ENCODE data around the gene RAPGEF5. TPM values are rescaled to one million over a fixed set of nuclear protein-coding genes. Genes with fewer than 3 reads are reported as not detected.

Gene RAPGEF5
- total RNA-seq, 1 experiment from 2014 or later = 13.3 TPM

DNA sequence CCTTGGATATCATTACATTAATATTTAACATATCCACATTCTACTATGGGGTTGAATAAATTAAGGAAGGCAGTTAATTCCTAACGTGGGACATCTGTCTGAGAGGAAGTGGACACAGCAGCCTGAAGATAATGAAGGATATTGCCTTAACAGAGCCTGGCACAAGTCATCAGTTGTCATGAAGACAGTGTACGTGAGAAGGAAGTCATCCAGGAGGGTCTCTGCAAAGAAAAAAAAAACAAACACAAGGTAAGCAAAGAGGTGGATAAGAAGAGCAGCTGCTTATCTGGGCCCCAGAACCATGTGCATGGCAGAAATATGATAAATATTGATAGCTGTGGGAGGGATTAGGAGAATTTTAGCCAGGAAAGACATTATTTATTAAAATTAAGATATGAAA is 190.0 kb downstream of the RAPGEF5 start:
- Histone ChIP-seq H4K91ac (ENCODE audit: insufficient read length, low read depth, low read length) (no peak overlapping the region), H2AK5ac (ENCODE audit: insufficient read length, low read length) (no peak overlapping the region), H3K4me1 (ENCODE audit: insufficient read depth, low read length) (no peaks in the 10 kb centered on the region), H3K56ac (ENCODE audit: insufficient read length, low read depth, low read length) (no peak overlapping the region), H2BK12ac (ENCODE audit: insufficient read length, low read depth, low read length) (no peak overlapping the region), H3K27ac (ENCODE audit: insufficient read length, low read depth, low read length) (no peak overlapping the region), H4K20me1 (ENCODE audit: control insufficient read depth, insufficient read depth, insufficient read length) (no peaks in the 10 kb centered on the region), H3K4ac (ENCODE audit: low read depth, low read length) (no peak overlapping the region), H3K9ac (ENCODE audit: extremely low read depth, insufficient read length, low read length) (no peak overlapping the region), H2BK5ac (ENCODE audit: insufficient read length, low read length) (no peak overlapping the region), H3K4me2 (ENCODE audit: insufficient read depth, insufficient read length, low read length) (no peak overlapping the region), H3T11ph (ENCODE audit: low read length) (no peak overlapping the region), H2AFZ (ENCODE audit: low read length) (no peak overlapping the region), H2BK120ac (ENCODE audit: low read depth, low read length, poor library complexity, severe bottlenecking) (no peak overlapping the region), H3K23me2 (ENCODE audit: insufficient read length, low read depth, low read length, poor library complexity, severe bottlenecking) (no peaks in the 10 kb centered on the region), H4K8ac (replicated peaks; ENCODE audit: insufficient read length, low read depth, low read length) (no peak overlapping the region), H2BK15ac (ENCODE audit: low read depth, low read length) (no peak overlapping the region), H3K9me3 (ENCODE audit: control insufficient read depth, low read depth, low read length) (no peaks in the 10 kb centered on the region), H3K23ac (ENCODE audit: insufficient read length, low read depth, low read length) (no peak overlapping the region), H3K79me1 (ENCODE audit: insufficient read depth, low read depth, low read length, poor library complexity, severe bottlenecking) (no peaks in the 10 kb centered on the region), H3K27me3 (ENCODE audit: insufficient read depth, low read length) (no peaks in the 10 kb centered on the region), H3K14ac (ENCODE audit: insufficient read depth, low read length) (no peak overlapping the region), H4K5ac (ENCODE audit: insufficient read length, low read depth, low read length) (no peak overlapping the region), H3K18ac (ENCODE audit: insufficient read length, low read depth, low read length) (no peak overlapping the region), H2BK20ac (ENCODE audit: low read depth, low read length, poor library complexity, severe bottlenecking) (no peak overlapping the region), H3K79me2 (ENCODE audit: insufficient read depth, low read length) (no peaks in the 10 kb centered on the region)
- Mint-ChIP-seq H3K36me3 (ENCODE audit: insufficient read depth in 1 of 3, low read depth in 3 of 3) (peaks cover 0 to 3% (median 0%) of the 10 kb centered on the region in 3 experiments; a peak in 1 of 7 replicates), H3K9me3 (no peaks in the 10 kb centered on the region), H3K4me1 (no peaks in the 10 kb centered on the region), H3K4me3 (no peak overlapping the region), H3K27ac (no peak overlapping the region; a peak in 1 of 7 replicates), H3K27me3 (ENCODE audit: low read depth) (no peaks in the 10 kb centered on the region)
- no CpG with 5 or more reads among the region's 2 CpGs for WGBS (ENCODE audit: extremely low coverage, insufficient read length, low lambda C conversion rate)
- TF ChIP-seq, protein P1, sequence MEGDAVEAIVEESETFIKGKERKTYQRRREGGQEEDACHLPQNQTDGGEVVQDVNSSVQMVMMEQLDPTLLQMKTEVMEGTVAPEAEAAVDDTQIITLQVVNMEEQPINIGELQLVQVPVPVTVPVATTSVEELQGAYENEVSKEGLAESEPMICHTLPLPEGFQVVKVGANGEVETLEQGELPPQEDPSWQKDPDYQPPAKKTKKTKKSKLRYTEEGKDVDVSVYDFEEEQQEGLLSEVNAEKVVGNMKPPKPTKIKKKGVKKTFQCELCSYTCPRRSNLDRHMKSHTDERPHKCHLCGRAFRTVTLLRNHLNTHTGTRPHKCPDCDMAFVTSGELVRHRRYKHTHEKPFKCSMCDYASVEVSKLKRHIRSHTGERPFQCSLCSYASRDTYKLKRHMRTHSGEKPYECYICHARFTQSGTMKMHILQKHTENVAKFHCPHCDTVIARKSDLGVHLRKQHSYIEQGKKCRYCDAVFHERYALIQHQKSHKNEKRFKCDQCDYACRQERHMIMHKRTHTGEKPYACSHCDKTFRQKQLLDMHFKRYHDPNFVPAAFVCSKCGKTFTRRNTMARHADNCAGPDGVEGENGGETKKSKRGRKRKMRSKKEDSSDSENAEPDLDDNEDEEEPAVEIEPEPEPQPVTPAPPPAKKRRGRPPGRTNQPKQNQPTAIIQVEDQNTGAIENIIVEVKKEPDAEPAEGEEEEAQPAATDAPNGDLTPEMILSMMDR (conservative IDR thresholded peaks at IDR 0.05) = no peak
- DNase-seq = no peak

Data from H9 (cell line).